PC-9 (cell line): ENCODE results near the gene NINL. TPM values are rescaled to one million over a fixed set of nuclear protein-coding genes. Genes with fewer than 3 reads are reported as not detected.

ENCODE experiments used
- BruUV-seq: library from RNA; stranded (reverse); fragments of 400-500 nt; replicated peaks from 2 replicates; lab custom pipeline; 2021; lab: Mats Ljungman, UMichigan
- CTCF ChIA-PET: fragments of 300-600 bp; sonication (Branson Sonifier 250); formaldehyde crosslinking; loops from one replicate; lab custom pipeline; 2022; ENCODE audit warnings: antibody characterized with exemption; lab: Charles Lee
- POLR2A ChIA-PET: fragments of 300-600 bp; sonication (Branson Sonifier 250); formaldehyde crosslinking; loops from one replicate; lab custom pipeline; 2022; ENCODE audit warnings: antibody characterized with exemption; ENCODE audit not compliant: unreplicated experiment; lab: Charles Lee
- DNase-seq, 2 experiments: peaks; one replicate each; pipeline versions ENCODE4 v3.0.0 to v3.0.0-alpha.2; 2015 to 2022; ENCODE audit warnings: mixed read lengths in 1 of 2
- H2AFZ ChIP-seq: fragments of 200-600 bp; sonication (generic); 2 replicates; pipeline ENCODE4 v1.8.1; 2017; ENCODE audit warnings: antibody characterized with exemption
- H3F3A ChIP-seq: fragments of 200-600 bp; sonication (generic); 2 replicates; pipeline ENCODE4 v1.8.1; 2017; ENCODE audit warnings: antibody characterized with exemption, mild to moderate bottlenecking, low read depth; ENCODE audit not compliant: insufficient read depth
- H3K27ac ChIP-seq: fragments of 200-600 bp; sonication (generic); 2 replicates; pipeline ENCODE4 v1.6.1; 2016; ENCODE audit warnings: mixed run types
- H3K27me3 ChIP-seq: fragments of 200-600 bp; sonication (generic); 2 replicates; pipeline ENCODE4 v1.6.1; 2016; ENCODE audit warnings: low read depth, mixed run types; ENCODE audit not compliant: insufficient read depth
- H3K36me3 ChIP-seq: fragments of 200-600 bp; sonication (generic); 2 replicates; pipeline ENCODE4 v1.6.1; 2016; ENCODE audit warnings: low read depth, mixed run types
- H3K4me1 ChIP-seq: fragments of 200-600 bp; sonication (generic); replicated peaks from 2 replicates; pipeline ENCODE4 v1.6.1; 2016; ENCODE audit warnings: mixed run types; ENCODE audit not compliant: insufficient read depth
- H3K4me2 ChIP-seq: fragments of 200-600 bp; sonication (generic); 2 replicates; pipeline ENCODE4 v1.6.1; 2017; ENCODE audit warnings: mixed run types
- H3K4me3 ChIP-seq: fragments of 200-600 bp; sonication (generic); 2 replicates; pipeline ENCODE4 v1.6.1; 2016; ENCODE audit warnings: mixed run types
- H3K79me2 ChIP-seq: fragments of 200-600 bp; sonication (generic); 2 replicates; pipeline ENCODE4 v1.6.1; 2017; ENCODE audit warnings: low read depth, mixed run types
- H3K9me2 ChIP-seq: fragments of 200-600 bp; sonication (generic); 2 replicates; pipeline ENCODE4 v1.8.1; 2017; ENCODE audit warnings: mild to moderate bottlenecking; ENCODE audit not compliant: insufficient read depth
- H3K9me3 ChIP-seq: fragments of 200-600 bp; sonication (generic); 2 replicates; pipeline ENCODE4 v1.8.1; 2016; ENCODE audit warnings: low read depth; ENCODE audit not compliant: insufficient read depth
- H4K20me1 ChIP-seq: fragments of 200-600 bp; sonication (generic); 2 replicates; pipeline ENCODE4 v1.8.1; 2017; ENCODE audit not compliant: insufficient read depth
- EZH2 ChIP-seq: fragments of 200-600 bp; sonication (generic); IDR thresholded peaks from 2 replicates; pipeline ENCODE4 v1.8.0; 2017; ENCODE audit warnings: antibody characterized with exemption, low read depth
- intact Hi-C: fragments of 100-400 bp; cut with micrococcal nuclease; formaldehyde crosslinking; loops from one replicate; pipeline ENCODE4 v1.10.0; 2022; ENCODE audit not compliant: unreplicated experiment
- total RNA-seq: library from RNA; stranded (reverse); gene quantifications from 2 replicates; pipeline ENCODE4 v1.2.3, GENCODE V29; 2021
- TF ChIP-seq, protein P1 (sequence below): fragments of 200-600 bp; sonication (generic); conservative IDR thresholded peaks from 2 replicates; pipeline ENCODE4 v1.6.1; 2017; ENCODE audit warnings: mixed run types, antibody characterized with exemption, mild to moderate bottlenecking, moderate library complexity

The NINL gene
- total RNA-seq, 1 experiment from 2014 or later, result 19.6 TPM

DNA sequence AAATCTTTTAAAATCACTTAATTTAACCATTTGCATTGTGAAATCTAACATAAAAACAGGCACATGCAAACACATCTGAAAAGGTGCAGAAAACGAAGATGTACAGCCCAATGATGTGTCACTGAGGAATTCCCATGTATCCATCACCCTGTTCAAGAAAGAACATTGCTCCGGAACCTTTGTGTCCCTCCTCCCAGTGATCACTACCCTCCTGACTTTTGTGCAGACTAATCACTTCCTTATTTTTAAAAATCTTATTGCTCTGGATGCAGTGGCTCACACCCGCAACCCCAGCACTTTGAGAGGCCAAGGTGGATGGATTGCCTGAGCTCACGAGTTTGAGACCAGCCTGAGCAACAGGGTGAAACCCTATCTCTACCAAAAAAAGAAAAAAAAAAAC is 163.3 kb downstream of the NINL start:
- peaks cover 9% of the 10 kb centered on the region for H3F3A ChIP-seq
- CTCF ChIA-PET, result interaction anchor here (0.7 kb wide), 1 partner anchor 270 kb away, joined by 4 read pairs; no protein-coding TSS in a partner anchor
- H3K36me3 ChIP-seq, result peaks cover 16% of the 10 kb centered on the region
- no peaks in the 10 kb centered on the region for H3K27me3 ChIP-seq
- H3K9me3 ChIP-seq, result no peaks in the 10 kb centered on the region
- H4K20me1 ChIP-seq, result no peaks in the 10 kb centered on the region
- H3K9me2 ChIP-seq, result no peaks in the 10 kb centered on the region
- H3K79me2 ChIP-seq, result no peaks in the 10 kb centered on the region
- no peak overlapping the region for H3K4me2 ChIP-seq
- intact Hi-C loops, result no loop called here
- no peaks in the 10 kb centered on the region for H3K4me1 ChIP-seq
- H3K4me3 ChIP-seq, result no peak overlapping the region
- DNase-seq, result no peak
- no peak for TF ChIP-seq EZH2
- TF ChIP-seq, protein P1, sequence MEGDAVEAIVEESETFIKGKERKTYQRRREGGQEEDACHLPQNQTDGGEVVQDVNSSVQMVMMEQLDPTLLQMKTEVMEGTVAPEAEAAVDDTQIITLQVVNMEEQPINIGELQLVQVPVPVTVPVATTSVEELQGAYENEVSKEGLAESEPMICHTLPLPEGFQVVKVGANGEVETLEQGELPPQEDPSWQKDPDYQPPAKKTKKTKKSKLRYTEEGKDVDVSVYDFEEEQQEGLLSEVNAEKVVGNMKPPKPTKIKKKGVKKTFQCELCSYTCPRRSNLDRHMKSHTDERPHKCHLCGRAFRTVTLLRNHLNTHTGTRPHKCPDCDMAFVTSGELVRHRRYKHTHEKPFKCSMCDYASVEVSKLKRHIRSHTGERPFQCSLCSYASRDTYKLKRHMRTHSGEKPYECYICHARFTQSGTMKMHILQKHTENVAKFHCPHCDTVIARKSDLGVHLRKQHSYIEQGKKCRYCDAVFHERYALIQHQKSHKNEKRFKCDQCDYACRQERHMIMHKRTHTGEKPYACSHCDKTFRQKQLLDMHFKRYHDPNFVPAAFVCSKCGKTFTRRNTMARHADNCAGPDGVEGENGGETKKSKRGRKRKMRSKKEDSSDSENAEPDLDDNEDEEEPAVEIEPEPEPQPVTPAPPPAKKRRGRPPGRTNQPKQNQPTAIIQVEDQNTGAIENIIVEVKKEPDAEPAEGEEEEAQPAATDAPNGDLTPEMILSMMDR, result no peak
- POLR2A ChIA-PET, result no interaction called here
- H2AFZ ChIP-seq, result no peak overlapping the region
- H3K27ac ChIP-seq, result no peak overlapping the region
- no TSS peak for BruUV-seq

DNA sequence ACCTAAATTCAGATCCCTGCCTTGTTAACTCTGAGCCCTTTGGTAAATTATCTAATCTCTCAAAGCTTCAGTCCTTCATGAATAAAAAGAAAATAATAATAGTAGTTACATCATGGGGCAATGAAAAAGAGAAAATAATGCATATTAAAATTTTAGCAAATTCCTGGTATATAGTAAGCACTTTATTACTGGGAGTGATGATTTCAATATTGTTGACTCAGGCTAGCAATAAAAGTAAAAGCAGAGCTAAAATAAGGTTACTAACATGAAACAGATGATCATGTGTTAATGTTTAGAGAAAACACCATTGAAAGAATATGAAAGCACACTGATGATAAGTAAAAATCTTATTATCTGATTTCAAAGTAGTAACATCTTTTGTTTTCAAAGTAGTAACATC is 164.2 kb downstream of the NINL start:
- Histone ChIP-seq H3K36me3 (peaks cover 15% of the 10 kb centered on the region), H3K9me3 (no peaks in the 10 kb centered on the region)

DNA sequence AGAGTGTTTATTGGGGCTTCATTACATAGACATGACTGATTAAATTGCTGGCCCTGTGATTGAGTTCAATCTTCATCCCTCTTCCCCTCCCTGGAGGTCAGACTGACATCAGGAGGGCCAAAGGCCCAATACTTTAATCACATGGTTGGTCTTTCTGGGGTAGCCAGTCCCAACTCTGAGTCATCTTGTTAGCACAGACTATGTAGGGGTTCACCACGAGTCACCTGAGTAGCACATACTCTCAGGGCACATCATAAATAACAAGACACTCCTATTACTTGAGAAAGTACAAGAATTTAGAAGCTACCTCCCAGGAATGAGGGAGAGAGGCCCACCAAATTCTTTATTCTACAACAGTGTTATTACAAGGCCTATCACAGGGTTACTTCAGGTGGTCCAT is 166.6 kb downstream of the NINL start:
- H3K27me3 ChIP-seq, result no peaks in the 10 kb centered on the region
- H3K36me3 ChIP-seq, result peaks cover 12% of the 10 kb centered on the region
- H4K20me1 ChIP-seq, result no peaks in the 10 kb centered on the region
- no peak for TF ChIP-seq EZH2
- TF ChIP-seq, protein P1, result no peak
- no peaks in the 10 kb centered on the region for H3K79me2 ChIP-seq
- H3K27ac ChIP-seq, result no peak overlapping the region
- no peak overlapping the region for H3K4me2 ChIP-seq
- H3K4me1 ChIP-seq, result no peaks in the 10 kb centered on the region
- no peak overlapping the region for H3K4me3 ChIP-seq
- intact Hi-C loops, result no loop called here
- no TSS peak for BruUV-seq
- DNase-seq, result peak in 1 of 2 experiments; percentile 50
- no peak overlapping the region for H2AFZ ChIP-seq
- ChIA-PET CTCF (no interaction called here), POLR2A (interaction anchor here (0.6 kb wide), 2 partner anchors 10 to 546 kb away, joined by 3 to 6 read pairs; no protein-coding TSS in a partner anchor)
- H3K9me3 ChIP-seq, result no peaks in the 10 kb centered on the region
- no peaks in the 10 kb centered on the region for H3K9me2 ChIP-seq
- H3F3A ChIP-seq, result peaks cover 9% of the 10 kb centered on the region

More for the DNA sequence above, 164.2 kb downstream of the NINL start:
- Histone ChIP-seq H3K27ac (no peak overlapping the region), H3K79me2 (no peaks in the 10 kb centered on the region), H3F3A (peaks cover 9% of the 10 kb centered on the region), H2AFZ (no peak overlapping the region), H3K4me1 (no peaks in the 10 kb centered on the region), H4K20me1 (no peaks in the 10 kb centered on the region), H3K9me2 (no peaks in the 10 kb centered on the region), H3K4me3 (no peak overlapping the region), H3K27me3 (no peaks in the 10 kb centered on the region), H3K4me2 (no peak overlapping the region)
- CTCF ChIA-PET, result no interaction called here
- POLR2A ChIA-PET, result no interaction called here
- no TSS peak for BruUV-seq
- intact Hi-C loops, result no loop called here
- no peak for DNase-seq
- no peak for TF ChIP-seq EZH2
- TF ChIP-seq, protein P1, result no peak
